K562 (cell line): ENCODE data around the gene ZSWIM3. TPM values are rescaled to one million over a fixed set of nuclear protein-coding genes. Genes with fewer than 3 reads are reported as not detected.

ENCODE experiments used
- ATAC-seq: fragments of 200-7000 bp; cut with Tn5 transposase; 3 replicates; pipeline ENCODE4 v1.9.1; 2020; ENCODE audit warnings: moderate library complexity
- BruUV-seq: library from RNA; stranded (reverse); fragments of 400-500 nt; replicated peaks from 2 replicates; lab custom pipeline; 2021; lab: Mats Ljungman, UMichigan
- CTCF ChIA-PET: fragments of 300-600 bp; formaldehyde crosslinking; extraction: SDS; loops from one replicate; lab custom pipeline; 2021; ENCODE audit warnings: low intra/inter-chr PET ratio; lab: Yijun Ruan, JAX
- POLR2A ChIA-PET: fragments of 300-600, 350-650 bp; sonication (Branson Sonifier 250); formaldehyde crosslinking; extraction: SDS; loops from one replicate; lab custom pipeline; 2021; ENCODE audit warnings: antibody characterized with exemption, inconsistent platforms; lab: Yijun Ruan, JAX
- DNase-seq, 4 experiments: peaks; one replicate each; pipeline versions ENCODE4 v3.0.0 to v3.0.0-alpha.2; 2011 to 2018; ENCODE audit warnings: low spot score in 3 of 4, mixed read lengths in 3 of 4; ENCODE audit errors: extremely low read depth in 1 of 4
- FAIRE-seq: peaks from 2 replicates; lab custom pipeline; 2011; peaks lifted over from hg19 to GRCh38; lab: Jason Lieb, UNC
- H2AFZ ChIP-seq: 2 replicates; pipeline ENCODE4 v1.6.0; 2011; ENCODE audit warnings: low read depth, low read length, control low read depth, inconsistent platforms
- H3K27ac ChIP-seq: fragments of 200-600 bp; 3 replicates; pipeline ENCODE4 v1.8.0; 2011; ENCODE audit warnings: low read depth, mild to moderate bottlenecking, control low read depth, inconsistent platforms, low read length, moderate library complexity, mixed read lengths; ENCODE audit errors: extremely low read depth
- H3K27me3 ChIP-seq, 2 experiments: fragments of 300-600 bp in 1 of 2; 2 replicates in 1 of 2; 3 replicates in 1 of 2; pipeline versions ENCODE4 v1.6.0 to v1.8.0; 2011; ENCODE audit warnings: inconsistent platforms in 2 of 2, low read length in 2 of 2, mild to moderate bottlenecking in 1 of 2, mixed read lengths in 1 of 2, moderate library complexity in 1 of 2; ENCODE audit not compliant: control insufficient read depth in 2 of 2, insufficient read depth in 2 of 2
- H3K36me3 ChIP-seq: fragments of 300-600 bp; 3 replicates; pipeline ENCODE4 v1.8.0; 2011; ENCODE audit warnings: mild to moderate bottlenecking, low read length, inconsistent platforms; ENCODE audit not compliant: control insufficient read depth, insufficient read depth
- H3K4me1 ChIP-seq, 2 experiments: fragments of 200-600 bp in 1 of 2; replicated peaks in 1 of 2; 2 replicates in 1 of 2; 3 replicates in 1 of 2; pipeline versions ENCODE4 v1.5.1 to v1.8.0; 2011; ENCODE audit warnings: inconsistent platforms in 2 of 2, low read length in 2 of 2, mild to moderate bottlenecking in 1 of 2, mixed read lengths in 1 of 2, moderate library complexity in 1 of 2; ENCODE audit not compliant: control insufficient read depth in 2 of 2, insufficient read depth in 2 of 2
- H3K4me2 ChIP-seq: 2 replicates; pipeline ENCODE4 v1.6.1; 2011; ENCODE audit warnings: low read length, control low read depth, inconsistent platforms, mixed read lengths; ENCODE audit not compliant: insufficient read depth
- H3K4me3 ChIP-seq: fragments of 200-600 bp; sonication (generic), shearing (Covaris generic); 2 replicates; pipeline ENCODE4 v1.5.1; 2016; ENCODE audit warnings: control low read depth, inconsistent platforms
- H3K79me2 ChIP-seq: fragments of 200-600 bp; 3 replicates; pipeline ENCODE4 v1.8.0; 2011; ENCODE audit warnings: low read length, inconsistent platforms; ENCODE audit not compliant: control insufficient read depth, insufficient read depth
- H3K9ac ChIP-seq, 2 experiments: 2 replicates each; pipeline versions ENCODE4 v1.6.0 to v1.6.1; 2011; ENCODE audit warnings: low read depth in 2 of 2, low read length in 2 of 2, control low read depth in 1 of 2, inconsistent platforms in 1 of 2, mild to moderate bottlenecking in 1 of 2, mixed read lengths in 1 of 2; ENCODE audit not compliant: insufficient read depth in 1 of 2
- H3K9me1 ChIP-seq: one replicate; pipeline ENCODE4 v1.6.0; 2011; ENCODE audit warnings: inconsistent platforms, mild to moderate bottlenecking, low read length, moderate library complexity; ENCODE audit not compliant: control insufficient read depth, insufficient read depth
- H3K9me3 ChIP-seq: replicated peaks from 2 replicates; pipeline ENCODE4 v1.5.1; 2011; ENCODE audit warnings: low read depth, low read length, inconsistent platforms; ENCODE audit not compliant: control insufficient read depth, insufficient read depth
- H4K20me1 ChIP-seq: replicated peaks from 2 replicates; pipeline ENCODE4 v1.6.1; 2011; ENCODE audit warnings: low read length, inconsistent platforms, mixed read lengths; ENCODE audit not compliant: control insufficient read depth, insufficient read depth
- DIDO1 ChIP-seq: fragments of 450-650 bp; IDR thresholded peaks from 2 replicates; pipeline ENCODE4 v1.6.1; 2016; ENCODE audit warnings: low read depth, missing biosample characterization, missing genetic modification characterization
- FOS ChIP-seq: IDR thresholded peaks from 3 replicates; pipeline ENCODE4 v1.6.1; 2011; ENCODE audit not compliant: insufficient read length; ENCODE audit errors: extremely low read depth
- NFRKB ChIP-seq: fragments of 450-650 bp; IDR thresholded peaks from 2 replicates; pipeline ENCODE4 v1.6.1; 2016; ENCODE audit warnings: low read depth
- RBFOX2 ChIP-seq: fragments of 200-400 bp; formaldehyde crosslinking; IDR thresholded peaks from 2 replicates; pipeline ENCODE4 v1.6.1; 2017; ENCODE audit warnings: low read depth, mild to moderate bottlenecking, low read length, moderate library complexity
- WGBS: fragments of 100-300 bp; shearing (Covaris generic); methylation state at CpG from one replicate; pipeline ENCODE4 v1.1.6; 2016; ENCODE audit warnings: low coverage, mixed read lengths; ENCODE audit not compliant: insufficient coverage; ENCODE audit errors: missing lambda C conversion rate; 5-methylcytosine and 5-hydroxymethylcytosine counted together
- in situ Hi-C: fragments of 300-500 bp; cut with MboI; formaldehyde crosslinking; loops from 4 replicates; pipeline ENCODE4 v1.15.0; 2018; ENCODE audit warnings: inconsistent platforms, mixed read lengths
- intact Hi-C: fragments of 100-400 bp; cut with micrococcal nuclease; formaldehyde crosslinking; loops from 2 replicates; pipeline ENCODE4 v1.14.2; 2022
- polyA plus RNA-seq, 8 experiments: library from polyadenylated mRNA; depleted of rRNA in 4 of 8; stranded (reverse) in 5 of 8; unstranded in 3 of 8; fragments of >200 nt; fragmentation: Nextera tagmentation in 2 of 8; fragmentation: Illumina TruSeq in 1 of 8; extraction: Ambion mirVana in 2 of 8; extraction: Trizol in 1 of 8; gene quantifications; 2 replicates each; pipeline versions ENCODE4 v1.2.1 to v1.2.3, GENCODE V29; 2011 to 2014; ENCODE audit warnings: inconsistent platforms in 1 of 8, missing spikeins in 1 of 8
- total RNA-seq, 7 experiments: library from RNA; depleted of rRNA in 6 of 7; stranded (reverse); fragments of >200 nt in 6 of 7; fragmentation: Illumina TruSeq in 2 of 7; extraction: Trizol in 2 of 7; gene quantifications; 2 replicates each; pipeline versions ENCODE4 v1.2.1 to v1.2.3, GENCODE V29; 2011 to 2021; ENCODE audit warnings: low replicate concordance in 1 of 7

ZSWIM3 gene
- total and polyA plus RNA-seq, 9 of the 15 experiments (the other 6 are each of a cell fraction or from before 2014, with no cell fraction given) = 1.7 to 4.3 (median 2.9) TPM

GRCh38 chr20:45883100-45883469 lies 25.7 kb downstream of the ZSWIM3 start:
- no peak overlapping the region for H2AFZ ChIP-seq
- no peak overlapping the region for H3K27ac ChIP-seq
- no peaks in the 10 kb centered on the region for H4K20me1 ChIP-seq
- CTCF ChIA-PET = no interaction called here
- TF ChIP-seq DIDO1 (tag) (no peak), NFRKB (no peak), RBFOX2 (0 out of 2 replicates have a peak, but pooled peaks have one; percentile 9), FOS (no peak)
- TF ChIP-seq, all 486 proteins: peak for 1
- 86% methylated on average over 9 of the region's 9 CpGs for WGBS
- ATAC-seq (no peak), FAIRE-seq (no peak), DNase-seq (no peak)
- intact Hi-C loops = loop anchor here (10.0 kb wide), 1 partner anchor 48 kb away; the partner anchor contains the start of gene SNX21
- Histone ChIP-seq H3K9me1 (peaks cover 4% of the 10 kb centered on the region), H3K27me3 (no peaks in the 10 kb centered on the region), H3K4me3 (no peak overlapping the region), H3K36me3 (peaks cover 36% of the 10 kb centered on the region; the same call in 2 of the 3 replicates), H3K4me2 (no peak overlapping the region), H3K79me2 (peaks cover 32% of the 10 kb centered on the region), H3K4me1 (peaks cover 28 to 32% of the 10 kb centered on the region in 2 experiments), H3K9me3 (no peaks in the 10 kb centered on the region), H3K9ac (peak overlapping the region in 1 of 2 experiments; percentile 61; a peak in 1 of 4 replicates)
- BruUV-seq = no TSS peak
- POLR2A ChIA-PET = interaction anchor here (0.7 to 2.4 kb wide), 6 partner anchors 10 to 1144 kb away, joined by 3 to 9 read pairs (median 4); partner anchors contain the start of genes CTSA and NEURL2
- in situ Hi-C loops = no loop called here
